Measurements from ENCODE around the gene SYT1.

Gene SYT1

DNA sequence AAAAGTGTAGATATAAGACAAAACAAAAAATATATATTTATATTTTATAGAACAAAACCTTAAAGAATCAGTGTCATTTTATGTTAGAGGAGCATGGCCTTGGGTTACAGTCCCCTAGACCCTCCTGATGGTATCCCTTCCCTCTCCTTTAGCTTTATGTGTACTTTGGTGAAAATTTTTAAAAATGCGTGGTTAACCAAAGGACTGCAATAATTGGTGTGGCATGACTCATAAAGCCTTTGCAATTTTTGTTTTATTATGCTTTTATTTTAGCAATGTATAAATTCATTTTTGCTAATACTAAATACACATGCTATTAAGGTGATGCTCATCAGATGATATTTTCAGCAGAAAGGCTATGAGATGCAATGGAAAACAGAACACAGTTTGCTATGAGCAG is 264.4 kb downstream of the SYT1 start:
- CTCF ChIA-PET = no interaction called here
- no peaks in the 10 kb centered on the region for H3K9me3 ChIP-seq (ENCODE audit: control insufficient read depth, insufficient read depth, low read depth, low read length)
- H3K4me3 ChIP-seq (ENCODE audit: low read depth, low read length) = no peak overlapping the region
- H3K27ac ChIP-seq (ENCODE audit: extremely low read depth, low read depth, low read length) = no peak overlapping the region
- TF ChIP-seq REST (tag by site-specific recombination; IDR thresholded peaks at IDR 0.05) (no peak), ZNF174 (tag by site-specific recombination; IDR thresholded peaks at IDR 0.05) (no peak), PRDM2 (tag by site-specific recombination; IDR thresholded peaks at IDR 0.05; ENCODE audit: borderline replicate concordance) (no peak), PRDM1 (tag by site-specific recombination; IDR thresholded peaks at IDR 0.05) (no peak), ZNF791 (tag by site-specific recombination; IDR thresholded peaks at IDR 0.05) (no peak), ZNF24 (tag by site-specific recombination; IDR thresholded peaks at IDR 0.05) (no peak), ZNF600 (tag by site-specific recombination; IDR thresholded peaks at IDR 0.05) (no peak), ZSCAN16 (tag by site-specific recombination; IDR thresholded peaks at IDR 0.05) (no peak), ZSCAN30 (tag by site-specific recombination; IDR thresholded peaks at IDR 0.05) (no peak), ZNF701 (tag by site-specific recombination; IDR thresholded peaks at IDR 0.05) (no peak), ZNF561 (tag by site-specific recombination; IDR thresholded peaks at IDR 0.05; ENCODE audit: borderline replicate concordance) (no peak), ZNF341 (tag by site-specific recombination; IDR thresholded peaks at IDR 0.05; ENCODE audit: low read depth) (no peak), MYNN (tag by site-specific recombination; IDR thresholded peaks at IDR 0.05; ENCODE audit: borderline replicate concordance) (no peak), AEBP2 (tag by site-specific recombination; IDR thresholded peaks at IDR 0.05; ENCODE audit: borderline replicate concordance) (no peak), ZNF416 (tag by site-specific recombination; IDR thresholded peaks at IDR 0.05) (no peak), PRDM6 (tag by site-specific recombination; IDR thresholded peaks at IDR 0.05) (no peak), TCF7L2 (IDR thresholded peaks at IDR 0.05; ENCODE audit: borderline replicate concordance, low read depth, low read length) (no peak)
- TF ChIP-seq, protein P1, sequence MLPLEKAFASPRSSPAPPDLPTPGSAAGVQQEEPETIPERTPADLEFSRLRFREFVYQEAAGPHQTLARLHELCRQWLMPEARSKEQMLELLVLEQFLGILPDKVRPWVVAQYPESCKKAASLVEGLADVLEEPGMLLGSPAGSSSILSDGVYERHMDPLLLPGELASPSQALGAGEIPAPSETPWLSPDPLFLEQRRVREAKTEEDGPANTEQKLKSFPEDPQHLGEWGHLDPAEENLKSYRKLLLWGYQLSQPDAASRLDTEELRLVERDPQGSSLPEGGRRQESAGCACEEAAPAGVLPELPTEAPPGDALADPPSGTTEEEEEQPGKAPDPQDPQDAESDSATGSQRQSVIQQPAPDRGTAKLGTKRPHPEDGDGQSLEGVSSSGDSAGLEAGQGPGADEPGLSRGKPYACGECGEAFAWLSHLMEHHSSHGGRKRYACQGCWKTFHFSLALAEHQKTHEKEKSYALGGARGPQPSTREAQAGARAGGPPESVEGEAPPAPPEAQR (tag by site-specific recombination; IDR thresholded peaks at IDR 0.05) = no peak
- TF ChIP-seq, protein P2, sequence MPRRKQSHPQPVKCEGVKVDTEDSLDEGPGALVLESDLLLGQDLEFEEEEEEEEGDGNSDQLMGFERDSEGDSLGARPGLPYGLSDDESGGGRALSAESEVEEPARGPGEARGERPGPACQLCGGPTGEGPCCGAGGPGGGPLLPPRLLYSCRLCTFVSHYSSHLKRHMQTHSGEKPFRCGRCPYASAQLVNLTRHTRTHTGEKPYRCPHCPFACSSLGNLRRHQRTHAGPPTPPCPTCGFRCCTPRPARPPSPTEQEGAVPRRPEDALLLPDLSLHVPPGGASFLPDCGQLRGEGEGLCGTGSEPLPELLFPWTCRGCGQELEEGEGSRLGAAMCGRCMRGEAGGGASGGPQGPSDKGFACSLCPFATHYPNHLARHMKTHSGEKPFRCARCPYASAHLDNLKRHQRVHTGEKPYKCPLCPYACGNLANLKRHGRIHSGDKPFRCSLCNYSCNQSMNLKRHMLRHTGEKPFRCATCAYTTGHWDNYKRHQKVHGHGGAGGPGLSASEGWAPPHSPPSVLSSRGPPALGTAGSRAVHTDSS (tag by site-specific recombination; IDR thresholded peaks at IDR 0.05) = no peak
- TF ChIP-seq, protein P3, sequence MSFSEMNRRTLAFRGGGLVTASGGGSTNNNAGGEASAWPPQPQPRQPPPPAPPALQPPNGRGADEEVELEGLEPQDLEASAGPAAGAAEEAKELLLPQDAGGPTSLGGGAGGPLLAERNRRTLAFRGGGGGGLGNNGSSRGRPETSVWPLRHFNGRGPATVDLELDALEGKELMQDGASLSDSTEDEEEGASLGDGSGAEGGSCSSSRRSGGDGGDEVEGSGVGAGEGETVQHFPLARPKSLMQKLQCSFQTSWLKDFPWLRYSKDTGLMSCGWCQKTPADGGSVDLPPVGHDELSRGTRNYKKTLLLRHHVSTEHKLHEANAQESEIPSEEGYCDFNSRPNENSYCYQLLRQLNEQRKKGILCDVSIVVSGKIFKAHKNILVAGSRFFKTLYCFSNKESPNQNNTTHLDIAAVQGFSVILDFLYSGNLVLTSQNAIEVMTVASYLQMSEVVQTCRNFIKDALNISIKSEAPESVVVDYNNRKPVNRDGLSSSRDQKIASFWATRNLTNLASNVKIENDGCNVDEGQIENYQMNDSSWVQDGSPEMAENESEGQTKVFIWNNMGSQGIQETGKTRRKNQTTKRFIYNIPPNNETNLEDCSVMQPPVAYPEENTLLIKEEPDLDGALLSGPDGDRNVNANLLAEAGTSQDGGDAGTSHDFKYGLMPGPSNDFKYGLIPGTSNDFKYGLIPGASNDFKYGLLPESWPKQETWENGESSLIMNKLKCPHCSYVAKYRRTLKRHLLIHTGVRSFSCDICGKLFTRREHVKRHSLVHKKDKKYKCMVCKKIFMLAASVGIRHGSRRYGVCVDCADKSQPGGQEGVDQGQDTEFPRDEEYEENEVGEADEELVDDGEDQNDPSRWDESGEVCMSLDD (tag by site-specific recombination; IDR thresholded peaks at IDR 0.05) = no peak
- POLR2A ChIA-PET = no interaction called here
- no peaks in the 10 kb centered on the region for H3K36me3 ChIP-seq (ENCODE audit: control insufficient read depth in 2 of 2, insufficient read depth in 1 of 2, low read length in 2 of 2)
- no peaks in the 10 kb centered on the region for H3K4me1 ChIP-seq (ENCODE audit: control insufficient read depth, insufficient read depth, low read length)

Measured in HEK293 (cell line).